ENCODE data around the gene CNTN5.

Gene CNTN5

GRCh38 chr11:99773646-99774045 lies 752.9 kb downstream of the CNTN5 start:
- TF ChIP-seq CTCF (conservative IDR thresholded peaks at IDR 0.05; ENCODE audit: low read length) = no peak
- H3K4me3 ChIP-seq (ENCODE audit: low read length) = no peak overlapping the region
- no peak for DNase-seq (ENCODE audit: low read depth)

- no peak overlapping the region for H3K4me3 ChIP-seq (ENCODE audit: low read length)
- no peak for TF ChIP-seq CTCF (conservative IDR thresholded peaks at IDR 0.05; ENCODE audit: low read length)
- no peak for DNase-seq (ENCODE audit: low read depth)
Measured at GRCh38 chr11:99781074-99781473, 760.3 kb downstream of the CNTN5 start.

GRCh38 chr11:99791354-99791753 lies 770.6 kb downstream of the CNTN5 start:
- no peak for TF ChIP-seq CTCF (conservative IDR thresholded peaks at IDR 0.05; ENCODE audit: low read length)
- DNase-seq (ENCODE audit: low read depth) = no peak
- H3K4me3 ChIP-seq (ENCODE audit: low read length) = no peak overlapping the region

GRCh38 chr11:99795999-99796398 lies 775.2 kb downstream of the CNTN5 start:
- DNase-seq (ENCODE audit: low read depth) = no peak
- TF ChIP-seq CTCF (conservative IDR thresholded peaks at IDR 0.05; ENCODE audit: low read length) = no peak
- no peak overlapping the region for H3K4me3 ChIP-seq (ENCODE audit: low read length)

DNA sequence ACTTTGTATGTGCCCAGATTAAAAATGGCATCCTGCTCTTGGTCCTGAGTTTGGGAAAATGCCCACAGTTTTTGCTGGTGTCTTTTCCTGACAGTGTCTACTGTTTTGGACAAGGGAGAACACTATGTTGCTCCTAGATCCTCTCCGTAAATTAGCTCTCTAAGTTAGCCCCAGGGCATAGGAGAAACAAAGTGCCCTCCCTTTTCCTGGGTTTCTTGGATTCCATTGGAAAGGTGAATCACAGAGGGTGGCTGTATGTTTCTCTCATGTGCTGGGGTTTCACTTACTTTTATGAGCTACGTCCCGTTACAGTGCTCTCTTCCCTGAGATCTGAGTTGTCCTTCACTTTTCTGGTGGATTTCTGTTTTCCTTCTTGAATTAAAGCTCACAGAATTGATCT lies 782.8 kb downstream of the CNTN5 start:
- DNase-seq (ENCODE audit: low read depth) = no peak
- H3K4me3 ChIP-seq (ENCODE audit: low read length) = no peak overlapping the region
- no peak for TF ChIP-seq CTCF (conservative IDR thresholded peaks at IDR 0.05; ENCODE audit: low read length)

DNA sequence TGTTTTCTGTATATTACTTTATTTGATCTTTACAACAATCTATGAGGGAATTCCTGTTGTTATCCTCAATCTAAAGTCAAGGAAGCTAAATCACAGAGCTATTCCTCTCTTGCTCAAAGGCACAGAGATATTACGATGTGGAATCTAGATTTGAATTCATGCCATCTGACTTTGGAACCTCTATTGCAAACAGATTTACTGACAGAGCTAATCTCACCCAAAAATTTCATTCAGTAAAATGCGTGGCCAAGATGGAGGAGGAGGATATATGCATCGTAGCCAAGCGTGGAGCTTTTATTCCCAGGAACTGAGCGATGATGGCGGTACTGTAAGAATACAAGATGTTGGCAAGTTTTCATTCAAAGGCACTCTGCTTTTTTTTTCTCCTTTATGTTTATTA lies 791.8 kb downstream of the CNTN5 start:
- H3K4me3 ChIP-seq (ENCODE audit: low read length) = no peak overlapping the region
- no peak for DNase-seq (ENCODE audit: low read depth)
- no peak for TF ChIP-seq CTCF (conservative IDR thresholded peaks at IDR 0.05; ENCODE audit: low read length)

GRCh38 chr11:99814021-99814420 lies 793.3 kb downstream of the CNTN5 start:
- no peak overlapping the region for H3K4me3 ChIP-seq (ENCODE audit: low read length)
- no peak for DNase-seq (ENCODE audit: low read depth)
- no peak for TF ChIP-seq CTCF (conservative IDR thresholded peaks at IDR 0.05; ENCODE audit: low read length)

Data from AG10803 (cell line).